Nephron (organoid): ENCODE measurements around the gene PBX1.
"Not testable (repeated sequence)": the region's sequence is repeated elsewhere in the genome, so short reads cannot be mapped to it uniquely, and the experiment has no call there.

Source experiments
- H3K27ac Mint-ChIP-seq, 3 experiments: 2 replicates each; pipeline ENCODE4 v1.8.0; 2020; ENCODE audit warnings: mixed read lengths in 3 of 3, mild to moderate bottlenecking in 2 of 3, moderate library complexity in 1 of 3
- H3K27me3 Mint-ChIP-seq: 2 replicates; pipeline ENCODE4 v1.8.0; 2021; ENCODE audit warnings: low read depth, mild to moderate bottlenecking, moderate library complexity, mixed read lengths
- H3K36me3 Mint-ChIP-seq: 2 replicates; pipeline ENCODE4 v1.8.0; 2020; ENCODE audit warnings: low read depth, mixed read lengths
- H3K4me1 Mint-ChIP-seq: 2 replicates; pipeline ENCODE4 v1.8.0; 2020; ENCODE audit warnings: mixed read lengths
- H3K4me3 Mint-ChIP-seq, 3 experiments: 2 replicates each; pipeline ENCODE4 v1.8.0; 2020; ENCODE audit warnings: mild to moderate bottlenecking in 3 of 3, mixed read lengths in 3 of 3, moderate library complexity in 2 of 3
- H3K9me3 Mint-ChIP-seq: 2 replicates; pipeline ENCODE4 v1.8.0; 2020; ENCODE audit warnings: mixed read lengths
- TF ChIP-seq, protein P1 (sequence below), 3 experiments: fragments of 200-600 bp; sonication (generic); IDR thresholded peaks; one replicate each; pipeline ENCODE4 v1.5.0; 2021; ENCODE audit warnings: antibody characterized with exemption in 3 of 3; ENCODE audit not compliant: unreplicated experiment in 3 of 3

The PBX1 gene

DNA sequence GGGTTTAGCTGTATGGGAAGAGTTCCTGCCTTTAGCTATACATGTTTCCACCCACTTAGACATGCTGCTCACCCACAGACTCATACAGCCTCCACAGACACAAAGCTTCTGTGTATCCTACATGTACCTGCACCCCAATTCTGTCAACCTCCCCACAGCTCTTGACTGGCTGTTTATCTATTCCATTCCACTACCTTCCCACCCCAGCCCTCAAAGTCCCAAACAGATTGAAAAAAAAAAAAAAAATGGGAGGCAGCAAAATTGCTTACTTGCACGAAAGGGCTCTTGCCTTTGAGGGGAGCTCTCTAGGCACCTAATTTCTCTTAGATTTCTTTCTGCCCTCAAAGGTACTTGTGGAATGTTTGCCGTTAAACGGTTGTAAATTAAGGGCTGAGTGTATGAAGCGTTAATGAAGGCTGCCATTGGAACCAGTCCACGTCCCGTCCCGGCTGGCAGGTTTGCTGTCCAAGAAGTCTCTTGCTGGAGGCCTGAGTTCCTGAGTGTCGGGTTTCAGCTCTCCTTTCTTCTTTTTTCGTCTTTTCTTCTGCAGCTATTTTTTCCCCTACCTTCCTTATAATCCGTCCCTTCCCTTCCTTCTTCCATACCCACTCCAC is 43.6 kb downstream of the PBX1 start:
- peaks cover 60% of the 10 kb centered on the region for H3K36me3 Mint-ChIP-seq
- H3K4me1 Mint-ChIP-seq: peaks cover 76% of the 10 kb centered on the region
- H3K27me3 Mint-ChIP-seq: no peaks in the 10 kb centered on the region
- TF ChIP-seq, protein P1, sequence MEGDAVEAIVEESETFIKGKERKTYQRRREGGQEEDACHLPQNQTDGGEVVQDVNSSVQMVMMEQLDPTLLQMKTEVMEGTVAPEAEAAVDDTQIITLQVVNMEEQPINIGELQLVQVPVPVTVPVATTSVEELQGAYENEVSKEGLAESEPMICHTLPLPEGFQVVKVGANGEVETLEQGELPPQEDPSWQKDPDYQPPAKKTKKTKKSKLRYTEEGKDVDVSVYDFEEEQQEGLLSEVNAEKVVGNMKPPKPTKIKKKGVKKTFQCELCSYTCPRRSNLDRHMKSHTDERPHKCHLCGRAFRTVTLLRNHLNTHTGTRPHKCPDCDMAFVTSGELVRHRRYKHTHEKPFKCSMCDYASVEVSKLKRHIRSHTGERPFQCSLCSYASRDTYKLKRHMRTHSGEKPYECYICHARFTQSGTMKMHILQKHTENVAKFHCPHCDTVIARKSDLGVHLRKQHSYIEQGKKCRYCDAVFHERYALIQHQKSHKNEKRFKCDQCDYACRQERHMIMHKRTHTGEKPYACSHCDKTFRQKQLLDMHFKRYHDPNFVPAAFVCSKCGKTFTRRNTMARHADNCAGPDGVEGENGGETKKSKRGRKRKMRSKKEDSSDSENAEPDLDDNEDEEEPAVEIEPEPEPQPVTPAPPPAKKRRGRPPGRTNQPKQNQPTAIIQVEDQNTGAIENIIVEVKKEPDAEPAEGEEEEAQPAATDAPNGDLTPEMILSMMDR (IDR thresholded peaks at IDR 0.05; ENCODE audit: unreplicated experiment in 3 of 3): no peak
- H3K9me3 Mint-ChIP-seq: no peaks in the 10 kb centered on the region
- peak overlapping the region; percentile 93 to 96 (median 95) for H3K27ac Mint-ChIP-seq
- H3K4me3 Mint-ChIP-seq: peak overlapping the region; percentile 43 to 64 (median 45)

DNA sequence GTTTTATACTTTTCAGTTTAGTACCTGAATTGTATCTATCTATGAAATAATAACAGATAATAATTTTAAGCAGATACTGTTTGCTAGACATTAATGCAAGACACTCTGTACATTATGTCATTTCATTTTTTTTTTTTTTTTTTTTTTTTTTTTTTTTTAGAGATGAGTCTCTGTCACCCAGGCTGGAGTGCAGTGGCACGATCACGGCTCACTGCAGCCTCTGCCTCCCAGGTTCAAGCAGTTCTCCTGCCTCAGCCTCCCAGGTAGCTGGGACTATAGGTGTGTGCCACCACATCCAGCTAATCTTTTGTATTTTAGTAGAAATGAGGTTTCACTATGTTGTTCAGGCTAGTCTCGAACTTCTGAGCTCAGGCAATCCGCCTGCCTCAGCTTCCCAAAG is 44.8 kb downstream of the PBX1 start:
- not testable (repeated sequence) for H3K27me3 Mint-ChIP-seq, H3K4me3 Mint-ChIP-seq, H3K9me3 Mint-ChIP-seq
- Mint-ChIP-seq H3K36me3 (peaks cover 49% of the 10 kb centered on the region), H3K4me1 (peaks cover 74% of the 10 kb centered on the region), H3K27ac (peak overlapping the region; percentile 65 to 96 (median 92))

DNA sequence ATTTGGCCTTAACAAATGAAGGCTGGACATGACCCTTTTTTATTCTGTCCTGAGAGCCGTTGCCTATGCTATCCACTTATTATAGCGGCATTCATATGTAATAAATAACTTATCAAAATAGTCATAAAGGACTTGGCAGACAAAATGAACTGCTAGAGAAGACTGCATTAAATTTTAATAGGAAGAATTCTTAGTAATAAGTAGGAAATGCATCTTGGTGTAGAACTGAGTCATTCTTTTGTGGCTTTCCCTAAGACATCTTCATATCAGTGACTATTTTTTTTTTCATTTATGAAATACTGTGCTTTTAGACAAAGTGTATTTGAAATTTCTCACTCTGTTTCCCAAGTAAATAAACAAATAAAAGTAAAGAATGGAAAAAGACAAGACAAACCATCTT is 45.6 kb downstream of the PBX1 start:
- Mint-ChIP-seq H3K4me3 (peak overlapping the region in 2 of 3 experiments; percentile 42 to 56), H3K9me3 (no peaks in the 10 kb centered on the region), H3K27ac (peak overlapping the region; percentile 65 to 96 (median 92)), H3K36me3 (peaks cover 44% of the 10 kb centered on the region), H3K27me3 (no peaks in the 10 kb centered on the region), H3K4me1 (peaks cover 74% of the 10 kb centered on the region)
- TF ChIP-seq, protein P1 (IDR thresholded peaks at IDR 0.05; ENCODE audit: unreplicated experiment in 3 of 3): no peak

DNA sequence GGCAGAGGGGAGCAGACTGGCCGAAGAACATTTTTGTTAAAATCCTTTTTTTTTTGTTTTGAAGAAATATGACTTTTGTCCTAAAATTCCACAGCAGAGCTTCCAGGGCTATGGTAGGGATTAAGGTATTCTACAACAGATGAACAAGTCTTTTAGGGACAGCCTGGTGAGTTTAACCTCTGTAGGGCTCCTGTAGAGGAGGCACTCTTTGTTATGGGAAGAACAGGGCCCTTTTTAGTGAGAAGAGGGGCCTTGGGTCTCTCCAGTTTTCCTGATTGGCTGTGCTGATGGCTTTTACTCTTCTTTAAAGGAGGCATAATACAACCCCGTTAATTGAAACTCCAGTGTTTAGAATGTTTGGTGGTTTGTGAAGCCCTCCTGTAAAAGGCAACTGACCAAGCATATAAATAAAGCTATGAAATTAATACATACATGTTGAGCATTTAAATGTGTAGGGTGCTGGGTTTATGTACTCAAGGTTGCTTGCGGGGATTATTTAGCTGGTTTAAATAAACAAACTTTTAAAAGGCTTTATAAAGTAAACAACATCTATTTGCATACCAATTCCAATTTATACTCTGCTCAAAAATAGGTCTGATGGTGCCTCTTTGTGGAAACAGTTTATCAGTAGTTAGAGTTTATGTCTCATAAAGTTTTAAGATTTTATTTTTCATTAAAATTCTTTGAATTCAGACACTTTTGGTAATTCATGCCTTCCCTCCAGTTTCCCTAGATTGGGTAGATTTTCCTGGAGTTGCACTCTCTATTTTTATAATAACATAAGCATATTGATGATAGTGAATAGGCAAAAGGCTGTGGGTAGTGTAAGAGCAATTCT is 46.5 kb downstream of the PBX1 start:
- H3K9me3 Mint-ChIP-seq: no peaks in the 10 kb centered on the region
- H3K27me3 Mint-ChIP-seq: no peaks in the 10 kb centered on the region
- H3K27ac Mint-ChIP-seq: peak overlapping the region; percentile 65 to 96 (median 92)
- peaks cover 45% of the 10 kb centered on the region for H3K36me3 Mint-ChIP-seq
- H3K4me3 Mint-ChIP-seq: no peak overlapping the region
- H3K4me1 Mint-ChIP-seq: peaks cover 78% of the 10 kb centered on the region
- TF ChIP-seq, protein P1 (IDR thresholded peaks at IDR 0.05; ENCODE audit: unreplicated experiment in 3 of 3): no peak

DNA sequence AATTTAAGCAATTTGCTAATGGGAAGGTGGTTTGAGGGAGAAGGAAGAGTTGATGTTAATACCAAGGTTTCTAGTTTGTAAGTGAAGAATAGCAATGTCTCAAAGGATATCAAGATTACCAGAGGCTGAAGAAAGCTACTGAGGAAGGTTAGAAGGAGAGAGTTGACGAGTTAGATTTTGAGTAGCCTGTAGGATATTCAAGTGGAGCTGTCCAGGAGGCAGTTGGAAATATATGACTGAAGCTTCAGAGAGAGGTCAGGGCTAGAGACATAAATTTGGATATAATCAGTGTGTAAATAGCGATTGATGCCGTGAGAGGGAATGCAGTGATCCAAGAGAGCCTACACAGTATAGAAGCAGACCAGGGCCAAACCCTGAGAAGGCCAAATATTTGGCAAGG is 48.4 kb downstream of the PBX1 start:
- H3K4me1 Mint-ChIP-seq: peaks cover 83% of the 10 kb centered on the region
- TF ChIP-seq, protein P1 (IDR thresholded peaks at IDR 0.05; ENCODE audit: unreplicated experiment in 3 of 3): no peak
- no peak overlapping the region for H3K4me3 Mint-ChIP-seq
- peaks cover 36% of the 10 kb centered on the region for H3K36me3 Mint-ChIP-seq
- H3K27me3 Mint-ChIP-seq: no peaks in the 10 kb centered on the region
- H3K9me3 Mint-ChIP-seq: no peaks in the 10 kb centered on the region
- peak overlapping the region in 2 of 3 experiments; percentile 72 to 86 for H3K27ac Mint-ChIP-seq

DNA sequence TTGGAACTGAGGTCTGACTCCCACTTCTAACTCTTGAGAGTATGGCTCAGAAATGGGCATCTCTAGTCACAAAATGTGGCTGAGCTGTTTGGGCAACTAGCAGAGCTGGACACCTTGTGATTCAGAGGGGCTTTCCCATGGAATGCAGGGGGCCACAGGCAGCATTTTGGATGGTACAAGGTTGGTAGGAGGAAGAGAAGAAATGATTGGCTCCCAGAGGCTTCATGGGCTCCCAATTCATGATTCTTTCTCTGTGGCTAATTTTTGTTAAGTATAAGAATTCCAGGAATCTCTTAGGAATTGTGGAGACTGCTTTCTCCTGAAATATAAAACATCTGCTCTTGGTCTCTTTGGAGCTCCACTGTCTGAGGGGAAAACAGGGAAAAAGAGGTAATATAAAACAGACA is 49.7 kb downstream of the PBX1 start:
- H3K27ac Mint-ChIP-seq: peak overlapping the region in 2 of 3 experiments; percentile 86 to 92
- H3K27me3 Mint-ChIP-seq: no peaks in the 10 kb centered on the region
- peaks cover 37% of the 10 kb centered on the region for H3K36me3 Mint-ChIP-seq
- TF ChIP-seq, protein P1 (IDR thresholded peaks at IDR 0.05; ENCODE audit: unreplicated experiment in 3 of 3): no peak
- peaks cover 85% of the 10 kb centered on the region for H3K4me1 Mint-ChIP-seq
- no peaks in the 10 kb centered on the region for H3K9me3 Mint-ChIP-seq
- peak overlapping the region; percentile 39 to 52 (median 52) for H3K4me3 Mint-ChIP-seq
